HCT116 (cell line): ENCODE data around the gene ARHGAP29. TPM values are rescaled to one million over a fixed set of nuclear protein-coding genes. Genes with fewer than 3 reads are reported as not detected.

ENCODE experiments used
- ATAC-seq: fragments of 200-7000 bp; cut with Tn5 transposase; 2 replicates; pipeline ENCODE4 v1.9.1; 2020; ENCODE audit warnings: mild to moderate bottlenecking, moderate library complexity
- BruUV-seq: library from RNA; stranded (reverse); fragments of 400-500 nt; replicated peaks from 2 replicates; lab custom pipeline; 2021; lab: Mats Ljungman, UMichigan
- CTCF ChIA-PET: fragments of 300-600 bp; sonication (Branson Sonifier 250); formaldehyde crosslinking; loops from one replicate; lab custom pipeline; 2021; ENCODE audit warnings: antibody characterized with exemption; lab: Charles Lee
- POLR2A ChIA-PET: fragments of 300-600, 350-600 bp; sonication (Branson Sonifier 250); formaldehyde crosslinking; loops from one replicate; lab custom pipeline; 2021; ENCODE audit warnings: antibody characterized with exemption; lab: Charles Lee
- RAD21 ChIA-PET, 2 experiments: fragments of 300-600 bp; sonication (Branson Sonifier 250); formaldehyde crosslinking; loops; one replicate each; lab custom pipeline; 2023; ENCODE audit warnings: low total read pairs in 2 of 2; ENCODE audit not compliant: uncharacterized antibody in 2 of 2, unreplicated experiment in 2 of 2, low non-redundant PET in 1 of 2; lab: Charles Lee
- DNase-seq: peaks from one replicate; pipeline ENCODE4 v3.0.0-alpha.2; 2010; ENCODE audit warnings: low read depth, low spot score
- H2AFZ ChIP-seq: fragments of 200-600 bp; shearing (Covaris generic), sonication (generic); 2 replicates; pipeline ENCODE4 v1.6.1; 2017; ENCODE audit warnings: low read depth, mixed run types, mixed read lengths, antibody characterized with exemption, low read length; ENCODE audit not compliant: poor library complexity, severe bottlenecking
- H3K27ac ChIP-seq: 2 replicates; pipeline ENCODE4 v1.5.1; 2012; ENCODE audit warnings: low read depth, low read length
- H3K27me3 ChIP-seq: fragments of 200-600 bp; sonication (generic); 2 replicates; pipeline ENCODE4 v1.6.1; 2016; ENCODE audit warnings: mixed run types, low read length, mixed read lengths; ENCODE audit not compliant: insufficient read depth
- H3K36me3 ChIP-seq, 2 experiments: fragments of 200-500 bp in 1 of 2; fragments of 200-600 bp in 1 of 2; sonication (Bioruptor generic) in 1 of 2; sonication (generic) in 1 of 2; 2 replicates each; pipeline versions ENCODE4 v1.5.1 to v1.6.1; 2014 to 2016; ENCODE audit warnings: low read length in 2 of 2, inconsistent platforms in 1 of 2, mixed read lengths in 1 of 2, mixed run types in 1 of 2; ENCODE audit not compliant: insufficient read depth in 2 of 2, control insufficient read depth in 1 of 2
- H3K4me1 ChIP-seq, 2 experiments: fragments of 200-600 bp in 1 of 2; sonication (generic) in 1 of 2; 2 replicates each; pipeline versions ENCODE4 v1.5.1 to v1.6.1; 2012 to 2017; ENCODE audit warnings: low read length in 2 of 2, inconsistent platforms in 1 of 2, mild to moderate bottlenecking in 1 of 2, mixed read lengths in 1 of 2, mixed run types in 1 of 2, moderate library complexity in 1 of 2; ENCODE audit not compliant: insufficient read depth in 2 of 2, control insufficient read depth in 1 of 2
- H3K4me2 ChIP-seq: fragments of 200-600 bp; sonication (generic); 2 replicates; pipeline ENCODE4 v1.6.1; 2017; ENCODE audit warnings: mixed run types, low read length, mixed read lengths
- H3K4me3 ChIP-seq, 2 experiments: fragments of 200-600 bp in 1 of 2; sonication (generic) in 1 of 2; replicated peaks in 1 of 2; 2 replicates each; pipeline ENCODE4 v1.5.1; 2011 to 2016; ENCODE audit warnings: low read length in 2 of 2, control low read depth in 1 of 2, low read depth in 1 of 2, mild to moderate bottlenecking in 1 of 2, mixed read lengths in 1 of 2, mixed run types in 1 of 2
- H3K79me2 ChIP-seq: fragments of 200-600 bp; sonication (generic); 2 replicates; pipeline ENCODE4 v1.6.1; 2017; ENCODE audit warnings: mild to moderate bottlenecking, mixed run types, low read length, moderate library complexity, mixed read lengths; ENCODE audit not compliant: insufficient read depth
- H3K9ac ChIP-seq: fragments of 200-600 bp; sonication (generic); 2 replicates; pipeline ENCODE4 v1.6.1; 2016; ENCODE audit warnings: low read length, mixed read lengths
- H3K9me2 ChIP-seq: fragments of 200-600 bp; sonication (generic), shearing (Covaris generic); 2 replicates; pipeline ENCODE4 v1.6.1; 2017; ENCODE audit warnings: mixed run types, mild to moderate bottlenecking, moderate library complexity; ENCODE audit not compliant: insufficient read depth
- H3K9me3 ChIP-seq, 2 experiments: fragments of 200-500 bp in 1 of 2; fragments of 200-600 bp in 1 of 2; sonication (Bioruptor generic) in 1 of 2; sonication (generic) in 1 of 2; 2 replicates each; pipeline ENCODE4 v1.6.1; 2014 to 2017; ENCODE audit warnings: low read length in 2 of 2, mixed read lengths in 2 of 2, inconsistent platforms in 1 of 2, low read depth in 1 of 2, mild to moderate bottlenecking in 1 of 2, mixed run types in 1 of 2, moderate library complexity in 1 of 2; ENCODE audit not compliant: control insufficient read depth in 1 of 2, insufficient read depth in 1 of 2
- H4K20me1 ChIP-seq: fragments of 200-600 bp; sonication (generic), shearing (Covaris generic); 2 replicates; pipeline ENCODE4 v1.6.1; 2017; ENCODE audit warnings: mixed run types, mild to moderate bottlenecking, moderate library complexity; ENCODE audit not compliant: insufficient read depth
- CBX3 ChIP-seq: IDR thresholded peaks from 2 replicates; pipeline ENCODE4 v1.6.1; 2012; ENCODE audit warnings: low read depth
- CEBPB ChIP-seq: IDR thresholded peaks from 2 replicates; pipeline ENCODE4 v1.6.1; 2012; ENCODE audit warnings: low read depth
- ELF1 ChIP-seq: IDR thresholded peaks from 2 replicates; pipeline ENCODE4 v1.6.1; 2012; ENCODE audit warnings: low read depth, borderline replicate concordance
- EZH2 ChIP-seq: fragments of 200-600 bp; sonication (generic); IDR thresholded peaks from 2 replicates; pipeline ENCODE4 v1.6.1; 2017; ENCODE audit warnings: antibody characterized with exemption, mixed run types
- EZH2phosphoT487 ChIP-seq: fragments of 200-600 bp; IDR thresholded peaks from 2 replicates; pipeline ENCODE4 v1.6.1; 2018; ENCODE audit warnings: antibody characterized with exemption, borderline replicate concordance
- FOSL1 ChIP-seq: IDR thresholded peaks from 2 replicates; pipeline ENCODE4 v1.6.1; 2012; ENCODE audit warnings: low read depth
- POLR2AphosphoS5 ChIP-seq: IDR thresholded peaks from 2 replicates; pipeline ENCODE4 v1.6.1; 2011; ENCODE audit warnings: mild to moderate bottlenecking, low read depth, low read length, moderate library complexity
- RAD21 ChIP-seq: IDR thresholded peaks from 2 replicates; pipeline ENCODE4 v1.6.1; 2012; ENCODE audit warnings: low read depth, mild to moderate bottlenecking
- SRF ChIP-seq: IDR thresholded peaks from 2 replicates; pipeline ENCODE4 v1.6.1; 2012; ENCODE audit warnings: low read depth
- TCF7L2 ChIP-seq: IDR thresholded peaks from 2 replicates; pipeline ENCODE4 v1.7.0; 2011; ENCODE audit warnings: borderline replicate concordance, inconsistent platforms; ENCODE audit not compliant: insufficient read depth, insufficient read length; ENCODE audit errors: extremely low read depth
- ZFX ChIP-seq: fragments of 450-650 bp; IDR thresholded peaks from 2 replicates; pipeline ENCODE4 v1.6.1; 2017
- ZNF274 ChIP-seq: fragments of 200-500 bp; sonication (Bioruptor generic); IDR thresholded peaks from 2 replicates; pipeline ENCODE4 v1.6.1; 2014; ENCODE audit warnings: mild to moderate bottlenecking, low read depth, low read length, inconsistent platforms
- intact Hi-C: fragments of 100-400 bp; cut with micrococcal nuclease; formaldehyde crosslinking; loops from 2 replicates; pipeline ENCODE4 v1.10.0; 2022
- total RNA-seq: library from RNA; stranded (reverse); gene quantifications from one replicate; pipeline ENCODE4 v1.2.1, GENCODE V29; 2021; ENCODE audit not compliant: unreplicated experiment
- TF ChIP-seq, protein P1 (sequence below): IDR thresholded peaks from 2 replicates; pipeline ENCODE4 v1.6.1; 2012
- TF ChIP-seq, protein P2 (sequence below): IDR thresholded peaks from 2 replicates; pipeline ENCODE4 v1.6.1; 2011; ENCODE audit warnings: mild to moderate bottlenecking, low read length, moderate library complexity; ENCODE audit not compliant: insufficient replicate concordance; ENCODE audit errors: extremely low read depth

ARHGAP29 gene
- total RNA-seq, 1 experiment from 2014 or later: 128 TPM

DNA sequence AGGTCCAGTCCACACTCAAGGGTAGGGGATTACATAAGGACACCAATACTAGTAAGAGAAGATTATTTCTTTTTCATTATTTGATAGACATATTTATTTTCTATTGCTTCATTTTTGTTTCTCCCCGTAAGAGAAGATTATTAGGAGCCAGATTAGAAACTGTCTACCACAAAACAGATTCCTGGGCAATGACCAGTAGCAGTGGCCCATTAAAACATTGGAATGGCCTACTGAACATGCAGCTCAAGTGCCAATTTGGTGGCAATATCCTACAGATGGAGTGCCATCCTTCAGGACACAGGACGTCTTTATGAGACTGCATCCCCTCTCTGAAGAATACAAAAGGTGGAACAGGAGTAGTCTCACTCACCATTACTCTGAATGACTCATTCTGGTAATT is 34.0 kb upstream of the ARHGAP29 start:
- CTCF ChIA-PET: interaction anchor here (1.6 kb wide), 1 partner anchor 231 kb away, joined by 4 read pairs; no protein-coding TSS in a partner anchor
- DNase-seq: no peak

More for the DNA sequence above, 34.0 kb upstream of the ARHGAP29 start:
- H3K9ac ChIP-seq: no peak overlapping the region
- POLR2A ChIA-PET: interaction anchor here (1.1 to 2.6 kb wide), 7 partner anchors 10 to 54 kb away, joined by 3 to 9 read pairs (median 7); partner anchors contain the start of gene ARHGAP29
- no peaks in the 10 kb centered on the region for H4K20me1 ChIP-seq
- H3K27ac ChIP-seq: no peak overlapping the region; the same call in 1 of the 2 replicates
- H3K36me3 ChIP-seq: no peaks in the 10 kb centered on the region
- H3K4me3 ChIP-seq: no peak overlapping the region
- peak overlapping the region; percentile 51 for H3K4me2 ChIP-seq
- H2AFZ ChIP-seq: peak overlapping the region; percentile 24
- H3K79me2 ChIP-seq: no peaks in the 10 kb centered on the region
- intact Hi-C loops: no loop called here
- no peak for TF ChIP-seq CEBPB
- TF ChIP-seq, protein P1, sequence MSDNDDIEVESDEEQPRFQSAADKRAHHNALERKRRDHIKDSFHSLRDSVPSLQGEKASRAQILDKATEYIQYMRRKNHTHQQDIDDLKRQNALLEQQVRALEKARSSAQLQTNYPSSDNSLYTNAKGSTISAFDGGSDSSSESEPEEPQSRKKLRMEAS: no peak
- TF ChIP-seq ELF1: no peak
- TF ChIP-seq CBX3: no peak
- no peak for TF ChIP-seq RAD21
- TF ChIP-seq TCF7L2: no peak
- no peak for TF ChIP-seq EZH2phosphoT487
- TF ChIP-seq FOSL1: no peak
- TF ChIP-seq POLR2AphosphoS5: no peak
- TF ChIP-seq, protein P2, sequence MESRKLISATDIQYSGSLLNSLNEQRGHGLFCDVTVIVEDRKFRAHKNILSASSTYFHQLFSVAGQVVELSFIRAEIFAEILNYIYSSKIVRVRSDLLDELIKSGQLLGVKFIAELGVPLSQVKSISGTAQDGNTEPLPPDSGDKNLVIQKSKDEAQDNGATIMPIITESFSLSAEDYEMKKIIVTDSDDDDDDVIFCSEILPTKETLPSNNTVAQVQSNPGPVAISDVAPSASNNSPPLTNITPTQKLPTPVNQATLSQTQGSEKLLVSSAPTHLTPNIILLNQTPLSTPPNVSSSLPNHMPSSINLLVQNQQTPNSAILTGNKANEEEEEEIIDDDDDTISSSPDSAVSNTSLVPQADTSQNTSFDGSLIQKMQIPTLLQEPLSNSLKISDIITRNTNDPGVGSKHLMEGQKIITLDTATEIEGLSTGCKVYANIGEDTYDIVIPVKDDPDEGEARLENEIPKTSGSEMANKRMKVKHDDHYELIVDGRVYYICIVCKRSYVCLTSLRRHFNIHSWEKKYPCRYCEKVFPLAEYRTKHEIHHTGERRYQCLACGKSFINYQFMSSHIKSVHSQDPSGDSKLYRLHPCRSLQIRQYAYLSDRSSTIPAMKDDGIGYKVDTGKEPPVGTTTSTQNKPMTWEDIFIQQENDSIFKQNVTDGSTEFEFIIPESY: no peak
- TF ChIP-seq ZFX: no peak
- no peak for TF ChIP-seq SRF
- no peak for TF ChIP-seq ZNF274
- no peak for TF ChIP-seq EZH2
- TF ChIP-seq, all 23 proteins: peak for 0
- H3K9me3 ChIP-seq: no peaks in the 10 kb centered on the region
- peaks cover 12 to 56% of the 10 kb centered on the region in 2 experiments for H3K4me1 ChIP-seq
- no TSS peak for BruUV-seq
- ATAC-seq: no peak
- RAD21 ChIA-PET: no interaction called here
- H3K27me3 ChIP-seq: no peaks in the 10 kb centered on the region
- no peaks in the 10 kb centered on the region for H3K9me2 ChIP-seq
